GM19395 (cell line): Measurements from ENCODE around the gene MAP7D1.

Experiments used
- ATAC-seq: cut with Tn5 transposase; IDR thresholded peaks from one replicate; pipeline ENCODE4 v1.9.1; 2021; ENCODE audit warnings: mild to moderate bottlenecking, moderate library complexity; ENCODE audit not compliant: unreplicated experiment

The MAP7D1 gene

DNA sequence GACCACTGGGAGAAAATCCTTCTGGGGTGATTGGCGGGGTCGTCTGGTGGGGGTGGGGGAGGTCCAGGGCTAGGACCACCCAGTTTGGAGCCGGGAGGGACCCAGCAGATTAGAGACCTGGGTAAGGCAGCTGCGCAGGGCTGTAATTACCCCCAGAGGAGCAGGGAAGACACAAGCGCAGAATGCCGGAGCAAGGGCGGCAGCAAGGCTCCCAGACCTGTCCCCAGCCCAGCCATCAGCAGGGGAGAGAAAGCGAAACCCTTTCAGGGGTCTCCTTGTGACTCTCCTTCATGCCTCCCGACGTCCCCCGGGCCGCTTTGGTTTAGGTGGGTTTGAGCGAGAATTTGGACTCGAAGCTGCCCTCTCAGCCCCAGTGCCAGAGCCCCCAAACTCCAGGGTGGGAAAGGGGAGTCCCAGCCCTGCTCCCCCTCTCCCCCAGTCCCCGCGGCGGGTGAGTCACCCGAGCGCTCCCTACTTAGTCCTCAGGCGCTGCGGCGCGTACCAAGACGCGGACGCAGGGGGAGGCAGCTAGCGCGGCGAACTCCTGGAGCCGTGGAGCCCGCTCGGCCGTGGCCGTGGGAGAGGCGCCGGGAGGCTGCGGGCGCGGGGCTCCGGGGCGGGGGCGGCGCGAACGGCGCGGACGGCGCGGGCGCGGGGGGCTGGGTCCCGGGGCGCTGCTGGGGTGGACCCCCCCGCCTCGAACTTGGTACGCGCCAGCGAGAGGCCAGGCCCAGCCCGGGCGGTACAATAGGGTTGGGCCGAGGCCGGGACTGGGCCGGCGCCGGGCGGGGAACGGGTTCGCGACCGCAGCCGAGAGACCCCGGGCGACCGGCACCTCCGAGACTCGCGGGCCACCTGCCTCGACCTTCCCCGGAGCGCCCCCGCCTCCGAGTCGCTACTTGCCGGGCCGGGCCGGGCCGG is at the start of gene MAP7D1:
MAP7D1 (plus strand) TSS at position 753 of the 921 bp plus-strand sequence. CDS start 258 bp downstream, outside the sequence.
- peak; percentile 49 for ATAC-seq

DNA sequence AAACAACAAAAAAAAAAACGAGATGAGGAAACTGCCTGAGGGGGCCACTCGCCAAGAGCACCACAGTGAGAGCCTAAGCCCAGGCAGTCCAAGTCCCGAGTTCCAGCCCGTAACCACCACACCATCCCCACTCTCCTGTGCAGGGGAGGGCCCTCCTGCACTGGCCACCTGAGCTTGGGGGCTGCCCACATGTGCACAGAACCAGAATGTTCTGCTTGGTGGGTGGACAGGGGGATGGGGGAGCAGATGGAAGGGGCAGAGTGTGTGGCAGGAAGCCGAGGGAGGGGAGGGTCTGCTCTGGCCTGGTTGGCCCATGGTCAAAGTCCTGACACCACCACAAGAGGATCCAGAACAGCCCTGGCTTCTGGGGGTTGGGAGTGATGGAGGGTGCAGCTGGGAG is 49.7 kb upstream of the MAP7D1 start:
- no peak for ATAC-seq

DNA sequence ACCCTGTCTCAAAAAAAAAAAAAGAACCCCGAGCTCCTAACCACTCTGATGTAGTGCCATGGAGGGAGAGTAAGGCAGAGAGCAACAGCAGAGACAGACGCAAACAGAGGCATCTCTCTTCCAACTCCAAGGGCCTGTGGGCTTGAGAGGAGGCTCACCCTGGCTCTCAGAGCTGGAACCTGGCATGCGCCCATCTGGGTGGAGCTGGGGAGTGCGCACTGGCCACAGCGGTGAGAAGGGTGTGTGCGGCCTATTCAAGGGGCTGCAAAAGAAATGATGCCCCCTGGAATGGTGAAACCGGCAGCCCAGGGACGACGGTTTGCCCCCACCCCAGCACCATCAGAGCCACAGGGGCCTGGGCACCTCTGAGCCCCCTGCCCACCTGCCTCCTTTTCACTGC is 48.6 kb upstream of the MAP7D1 start:
- ATAC-seq, result no peak

GRCh38 chr1:36108314-36108713 is 47.6 kb upstream of the MAP7D1 start:
- no peak for ATAC-seq

DNA sequence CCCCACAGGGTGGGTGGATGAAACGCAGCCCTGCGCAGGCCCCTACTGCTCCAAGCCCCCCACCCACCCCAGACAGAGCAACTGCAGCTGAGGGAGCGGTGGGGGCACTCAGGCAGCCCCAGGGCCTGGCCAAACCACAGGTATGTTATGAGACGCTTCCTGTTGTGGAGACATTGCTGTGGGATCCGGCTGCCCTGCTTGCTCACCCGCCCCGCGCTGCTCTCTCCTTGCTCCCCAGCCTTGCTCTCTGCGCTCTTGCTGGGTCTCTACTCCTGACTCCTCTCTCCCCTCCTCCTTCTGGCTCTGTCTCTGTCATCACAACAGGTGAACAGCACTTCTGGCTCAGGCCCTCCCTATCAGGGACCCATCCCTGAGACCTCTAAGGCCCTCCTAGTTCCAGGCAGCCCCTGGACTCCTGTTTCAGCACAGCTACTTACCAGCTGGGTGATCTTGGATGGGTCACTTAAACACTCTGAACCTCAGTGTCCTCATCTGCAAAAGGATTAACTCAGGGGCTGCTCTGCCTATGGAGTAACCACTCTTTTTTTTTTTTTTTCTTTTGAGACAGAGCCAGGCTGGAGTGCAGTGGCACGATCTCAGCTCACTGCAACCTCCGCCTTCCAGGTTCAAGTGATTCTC is 46.8 kb upstream of the MAP7D1 start:
- ATAC-seq, result no peak

- no peak for ATAC-seq
Observed at GRCh38 chr1:36111151-36111550, 44.8 kb upstream of the MAP7D1 start.

GRCh38 chr1:36112823-36113222 is 43.1 kb upstream of the MAP7D1 start:
- no peak for ATAC-seq

DNA sequence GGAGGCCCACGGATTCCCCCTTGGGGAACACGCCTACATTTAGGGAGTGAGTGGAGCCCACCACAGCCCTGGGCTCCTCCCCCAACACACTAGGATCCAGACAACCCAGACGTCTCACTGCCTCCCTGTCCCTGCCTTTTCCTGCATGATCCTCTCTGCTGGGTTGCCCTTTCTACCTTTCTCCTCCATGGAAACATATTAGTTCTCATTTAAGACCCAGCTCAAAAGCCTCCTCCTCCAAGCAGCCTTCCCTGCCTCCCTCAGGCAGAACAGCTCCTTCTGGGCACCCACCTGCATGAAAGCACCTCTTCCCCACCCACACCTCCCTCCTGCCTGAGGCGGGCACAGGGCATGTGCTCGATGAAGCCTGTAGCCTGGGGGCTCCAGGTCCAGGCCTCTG is 41.6 kb upstream of the MAP7D1 start:
- ATAC-seq, result no peak

GRCh38 chr1:36115200-36115669 is 40.7 kb upstream of the MAP7D1 start:
- no peak for ATAC-seq

GRCh38 chr1:36115931-36116330 is 40.0 kb upstream of the MAP7D1 start:
- no peak for ATAC-seq

DNA sequence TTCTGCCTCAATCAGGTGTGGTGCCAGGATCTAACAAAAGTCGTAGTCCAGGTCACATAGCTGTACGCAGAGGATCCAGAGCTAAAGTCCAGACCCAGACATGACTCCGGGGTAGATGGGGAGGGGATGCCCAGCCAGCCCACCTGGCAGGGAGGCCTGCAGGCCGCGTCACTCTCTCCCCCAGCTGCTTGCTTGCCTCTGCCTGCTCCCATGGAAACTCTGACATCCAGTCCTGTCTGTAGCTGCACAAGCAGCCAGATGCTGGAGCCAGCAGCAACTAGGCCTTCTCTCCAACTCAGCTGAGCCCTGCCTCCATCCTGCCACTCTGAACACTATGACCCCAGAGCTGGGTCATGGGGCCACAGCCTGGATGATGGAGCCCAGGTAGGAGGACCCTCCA is 39.1 kb upstream of the MAP7D1 start:
- no peak for ATAC-seq

- no peak for ATAC-seq
Observed at GRCh38 chr1:36118447-36119204, 37.3 kb upstream of the MAP7D1 start.

GRCh38 chr1:36119456-36119855 is 36.5 kb upstream of the MAP7D1 start:
- ATAC-seq, result no peak

DNA sequence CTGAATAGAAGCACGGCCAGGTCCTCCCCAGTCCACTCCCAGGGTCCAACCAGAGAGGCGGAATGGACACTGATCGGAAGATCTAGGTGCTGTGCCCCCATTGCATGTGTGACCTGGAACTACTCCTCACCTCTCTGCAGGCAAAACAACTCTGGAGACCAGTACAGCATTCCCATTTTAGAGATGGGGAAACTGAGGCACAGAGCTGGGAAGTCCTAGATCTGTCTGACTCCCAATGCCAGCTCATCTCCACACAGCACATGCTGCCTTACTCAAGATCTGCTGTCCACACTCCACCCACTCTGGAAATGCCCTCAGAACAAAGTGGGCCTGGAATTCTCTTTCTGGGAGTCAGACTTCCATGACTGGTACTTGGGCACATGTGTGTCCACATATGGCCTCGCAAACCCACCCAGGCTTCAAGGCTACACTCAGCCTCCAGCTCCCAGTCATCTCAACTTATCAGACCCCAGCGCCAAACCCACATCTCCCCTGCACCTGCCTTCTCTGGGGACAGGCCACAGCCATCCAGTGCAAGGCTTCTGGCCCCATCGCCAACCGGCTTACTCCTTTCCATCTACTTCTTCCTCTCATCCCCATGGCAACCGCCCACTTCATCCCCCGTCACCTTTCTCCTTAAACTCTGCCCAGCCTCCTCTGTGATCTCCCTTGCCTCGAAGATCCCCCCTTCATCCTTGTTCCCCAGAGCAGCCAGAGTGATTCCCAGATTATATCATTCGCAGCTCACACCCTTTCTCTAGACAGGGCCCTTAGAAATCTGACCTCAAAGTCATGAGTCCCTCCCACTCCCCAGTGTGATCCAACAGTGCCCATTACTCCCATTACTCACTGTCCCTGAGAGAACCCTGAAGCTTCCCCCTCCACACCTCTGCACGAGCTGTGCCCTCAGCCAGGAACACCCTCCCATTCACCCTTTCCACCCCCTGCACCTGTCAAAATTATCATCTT is 33.6 kb upstream of the MAP7D1 start:
- no peak for ATAC-seq

DNA sequence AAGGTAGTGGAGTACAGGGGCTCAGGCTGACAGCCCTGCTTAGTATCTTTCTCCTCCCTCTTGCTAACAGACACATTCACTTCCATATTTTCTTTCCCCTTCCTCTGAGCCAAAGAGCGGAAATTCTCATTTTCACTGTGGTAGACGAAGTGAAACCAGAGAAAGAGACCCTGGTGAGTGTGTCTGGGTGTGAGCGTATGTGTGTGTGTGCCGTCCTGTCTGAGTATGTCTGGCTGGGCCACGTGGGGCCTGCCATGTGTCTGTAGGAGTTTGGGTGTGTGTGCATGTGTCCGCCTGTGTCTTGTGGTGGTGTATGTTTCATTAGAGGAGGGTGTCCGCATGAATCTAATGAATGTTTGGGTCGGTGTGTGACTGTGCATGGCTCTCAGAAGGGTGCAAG is 32.6 kb upstream of the MAP7D1 start:
- ATAC-seq, result peak; percentile 63

DNA sequence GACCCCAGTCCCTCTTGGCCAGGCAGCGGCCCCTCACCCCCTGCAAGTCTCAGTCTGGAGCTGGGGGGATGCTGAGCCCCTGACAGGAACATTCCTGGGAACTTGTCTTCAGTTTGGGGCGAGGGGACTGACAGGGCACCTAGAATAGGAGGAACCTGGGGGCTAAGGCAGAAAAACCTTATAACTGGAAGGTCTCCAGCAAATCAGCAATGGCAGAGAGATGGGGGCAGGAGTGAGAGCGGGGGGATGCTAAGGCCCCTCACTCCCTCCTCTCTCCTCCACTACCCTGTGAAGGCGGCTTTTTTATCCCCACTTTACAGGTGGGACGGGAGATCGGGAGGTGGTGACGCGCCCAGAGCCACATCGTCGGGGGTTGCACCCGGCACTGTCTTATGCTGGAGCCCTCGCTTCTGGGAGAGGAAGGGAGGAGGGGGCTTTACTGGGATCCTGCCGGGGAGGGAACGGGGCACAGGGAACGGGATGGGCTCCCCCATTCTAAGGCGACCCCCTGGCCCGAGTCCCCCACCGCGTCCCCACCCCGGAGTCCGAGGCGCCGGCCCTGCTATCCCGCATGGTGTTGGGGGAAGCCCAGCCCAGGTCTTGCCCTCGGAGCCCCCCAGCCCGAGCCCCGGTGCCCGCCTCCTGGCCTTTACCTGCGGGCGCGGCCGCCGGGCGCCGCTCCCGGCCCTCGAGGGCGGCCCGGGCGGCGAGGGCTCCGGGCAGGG is 31.4 kb upstream of the MAP7D1 start:
- no peak for ATAC-seq

GRCh38 chr1:36125129-36125991 is 30.6 kb upstream of the MAP7D1 start, which contains the start of gene COL8A2:
Gene COL8A2 (minus strand): TSS chr1:36125222. CDS start chr1:36100242, 24,980 bp downstream.
- no peak for ATAC-seq

GRCh38 chr1:36126005-36126716 is 29.8 kb upstream of the MAP7D1 start:
- no peak for ATAC-seq
